GOT3 (cell line): ENCODE results near the gene SCYGR4.

Source experiments
- DNase-seq: peaks from one replicate; lab custom pipeline; 2025; ENCODE audit warnings: mixed read lengths; lab: John Stamatoyannopoulos, UW

SCYGR4 gene

GRCh38 chr2:227614246-227614645 is 3.1 kb upstream of the SCYGR4 start:
- DNase-seq = no peak

- DNase-seq = no peak
These were observed 2.6 kb upstream of the SCYGR4 start, which contains the start of gene SCYGR3 for GRCh38 chr2:227614740-227615139. Gene SCYGR3, minus strand, starts transcription at chr2:227614840. Its CDS starts 0 bp downstream, at chr2:227614840.

GRCh38 chr2:227615181-227615580 is 2.1 kb upstream of the SCYGR4 start:
- no peak for DNase-seq

GRCh38 chr2:227615906-227616305 is 1.4 kb upstream of the SCYGR4 start:
- DNase-seq = no peak

GRCh38 chr2:227616631-227617030 is 667 bp upstream of the SCYGR4 start:
- DNase-seq = no peak

- DNase-seq = no peak
These were observed 5.9 kb downstream of the SCYGR4 start for GRCh38 chr2:227623226-227623625.

- no peak for DNase-seq
These were observed 8.1 kb downstream of the SCYGR4 start for GRCh38 chr2:227625420-227625819.

GRCh38 chr2:227626580-227627151 is 9.4 kb downstream of the SCYGR4 start:
- no peak for DNase-seq

GRCh38 chr2:227627769-227628168 is 10.5 kb downstream of the SCYGR4 start:
- DNase-seq = no peak

- DNase-seq = no peak
These were observed 12.1 kb downstream of the SCYGR4 start for GRCh38 chr2:227629435-227629834.

- DNase-seq = no peak
These were observed 13.0 kb downstream of the SCYGR4 start for GRCh38 chr2:227630322-227630721.

GRCh38 chr2:227632827-227633226 is 15.5 kb downstream of the SCYGR4 start:
- DNase-seq = no peak

- no peak for DNase-seq
These were observed 16.9 kb downstream of the SCYGR4 start for GRCh38 chr2:227634201-227634600.

GRCh38 chr2:227642656-227643055 is 25.4 kb downstream of the SCYGR4 start:
- DNase-seq = no peak

GRCh38 chr2:227643990-227644551 is 26.8 kb downstream of the SCYGR4 start:
- DNase-seq = no peak

- no peak for DNase-seq
These were observed 36.1 kb downstream of the SCYGR4 start for GRCh38 chr2:227653419-227653818.

- no peak for DNase-seq
These were observed 37.1 kb downstream of the SCYGR4 start for GRCh38 chr2:227654426-227654825.

GRCh38 chr2:227655454-227655853 is 38.2 kb downstream of the SCYGR4 start:
- no peak for DNase-seq

GRCh38 chr2:227657199-227657845 is 40.0 kb downstream of the SCYGR4 start:
- no peak for DNase-seq

- no peak for DNase-seq
These were observed 43.8 kb downstream of the SCYGR4 start for GRCh38 chr2:227661025-227661649.

- no peak for DNase-seq
These were observed 44.5 kb downstream of the SCYGR4 start for GRCh38 chr2:227661827-227662226.

GRCh38 chr2:227665189-227665940 is 48.1 kb downstream of the SCYGR4 start:
- no peak for DNase-seq
